Measurements from ENCODE around the gene NUDT14. TPM values are rescaled to one million over a fixed set of nuclear protein-coding genes. Genes with fewer than 3 reads are reported as not detected.
A peak's percentile ranks its signal among the peaks of the same experiment; 100 is the strongest.

The NUDT14 gene
- total RNA-seq, 1 donor from 2014 or later, result 77.4 TPM

DNA sequence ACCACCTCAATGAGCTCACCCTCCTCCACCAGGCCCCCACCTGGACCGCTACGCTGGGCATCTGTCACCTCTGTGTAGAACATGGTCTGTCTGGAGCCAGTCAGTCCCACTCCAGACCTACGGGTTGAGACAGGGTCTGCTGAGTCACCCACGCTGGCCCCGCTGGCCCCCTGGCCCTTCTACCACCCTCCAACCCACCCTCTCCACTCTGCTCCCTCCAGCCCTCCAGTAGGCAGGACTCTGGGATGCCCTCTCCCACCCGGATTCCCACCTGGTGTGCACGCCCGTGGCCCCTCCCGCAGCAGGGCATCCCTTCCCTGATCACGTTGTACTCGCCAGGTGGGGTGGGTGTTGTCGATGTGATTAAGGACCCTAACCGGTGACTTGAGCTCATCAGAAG, 8.0 kb downstream of the NUDT14 start:
- no peak for DNase-seq

- DNase-seq, result no peak
Observed at GRCh38 chr14:105172476-105172875, 8.6 kb downstream of the NUDT14 start.

DNA sequence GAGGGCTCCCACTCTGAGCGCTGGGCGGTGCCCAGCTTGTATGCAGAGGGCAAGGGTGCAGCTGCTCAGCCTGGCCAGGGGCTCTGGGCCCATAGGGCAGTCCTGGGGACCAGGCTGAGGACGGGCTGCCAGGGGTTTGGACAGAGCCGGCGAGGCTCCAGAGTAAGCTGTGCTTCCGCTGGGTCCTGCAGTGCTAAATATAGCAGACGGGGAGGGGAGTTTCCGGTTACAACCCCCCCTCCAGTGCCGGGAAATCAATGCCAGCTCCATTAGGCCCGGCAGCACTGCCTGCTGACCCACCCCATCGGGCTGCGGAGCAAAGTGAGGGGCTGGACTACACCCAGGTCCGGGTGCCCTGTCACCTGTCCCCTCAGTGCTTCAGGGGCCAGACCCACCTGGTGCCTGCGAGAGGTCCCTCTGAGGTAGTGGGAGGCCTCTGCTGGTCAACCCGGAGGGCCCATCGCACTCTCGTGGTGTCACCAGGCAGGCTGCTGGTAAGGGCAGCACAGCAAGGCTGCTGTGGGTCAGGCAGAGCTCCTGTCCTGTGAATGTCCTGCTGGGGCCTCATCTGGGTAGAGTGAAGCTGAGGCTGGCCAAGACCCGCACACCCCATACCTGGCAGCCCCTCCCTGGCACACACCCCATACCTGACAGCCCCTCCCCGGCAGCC, 10.0 kb downstream of the NUDT14 start:
- no peak for DNase-seq

DNA sequence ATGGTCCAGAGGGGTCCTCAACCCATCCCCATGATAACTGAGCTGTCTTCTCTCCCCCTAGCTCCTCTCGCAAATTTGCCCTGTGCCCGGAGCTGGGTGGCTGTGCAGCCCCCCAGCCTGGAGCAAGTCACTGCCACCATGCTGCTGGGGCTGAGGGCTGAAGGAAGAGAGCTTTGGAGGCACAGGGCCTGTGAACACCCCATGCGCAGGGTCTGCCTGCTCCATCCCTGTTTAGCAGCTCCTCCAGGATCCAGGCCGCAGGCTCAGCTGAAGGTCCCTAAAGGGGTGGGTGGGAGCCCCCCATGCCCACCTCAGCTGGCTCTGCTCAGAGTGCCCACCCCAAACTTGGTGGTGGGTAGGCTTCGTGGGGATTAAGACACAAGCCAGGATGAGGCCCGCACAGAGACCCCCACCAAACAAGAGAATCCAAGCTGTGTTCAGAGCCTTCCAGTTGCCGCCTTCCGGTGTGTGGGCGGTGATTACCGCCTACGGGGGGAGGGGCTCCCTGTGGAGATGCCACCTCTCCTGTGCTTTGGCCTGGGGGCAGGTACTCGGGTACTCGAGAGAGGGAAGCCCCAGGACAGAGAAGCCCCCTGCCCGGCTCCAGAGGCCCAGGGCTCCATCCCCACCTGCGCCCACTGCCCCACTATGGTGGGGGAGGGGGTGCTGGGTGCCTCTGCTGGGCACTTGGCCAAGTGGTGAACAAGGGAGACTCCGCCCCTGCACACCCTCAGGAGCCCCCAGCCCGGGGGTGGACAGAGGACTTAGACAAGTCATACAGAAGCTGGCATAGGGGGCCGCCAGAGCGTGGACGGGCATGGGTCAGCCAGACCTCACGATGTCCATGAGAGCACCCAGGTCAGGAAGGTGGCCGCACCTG, 11.1 kb downstream of the NUDT14 start:
- DNase-seq, result no peak

DNA sequence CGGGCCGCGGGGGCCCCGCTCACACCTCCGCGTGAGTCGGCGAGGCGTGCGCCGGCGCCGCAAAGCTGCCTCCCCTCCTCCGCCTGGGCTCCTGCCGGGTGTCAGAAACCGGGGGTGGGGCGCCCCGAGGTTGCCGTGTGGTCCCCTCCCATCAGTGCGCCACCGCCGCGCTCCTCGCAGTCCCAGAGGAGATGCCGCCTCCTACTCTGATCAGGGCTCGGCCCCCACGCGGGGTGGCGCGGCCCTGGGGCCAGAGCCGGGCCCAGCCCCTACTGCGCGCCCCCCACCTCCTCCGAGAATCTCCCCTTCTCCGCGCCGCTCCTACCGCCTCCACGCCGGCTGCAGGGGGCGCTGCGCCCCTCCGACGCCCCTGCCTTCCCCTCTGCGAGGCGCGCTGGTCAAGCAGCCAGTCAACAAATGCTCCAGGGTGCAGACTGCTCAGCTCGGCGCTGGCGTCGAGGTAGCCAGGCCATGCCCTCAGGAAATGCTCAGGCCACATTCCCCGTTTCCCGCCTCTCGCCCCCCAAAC, 12.1 kb downstream of the NUDT14 start:
- peak; percentile 84 for DNase-seq

GRCh38 chr14:105168496-105168978, 12.6 kb downstream of the NUDT14 start, which contains the start of gene JAG2:
Gene JAG2, minus strand, starts transcription at chr14:105168776. Its CDS starts 356 bp downstream, at chr14:105168420.
- peak; percentile 84 for DNase-seq

DNA sequence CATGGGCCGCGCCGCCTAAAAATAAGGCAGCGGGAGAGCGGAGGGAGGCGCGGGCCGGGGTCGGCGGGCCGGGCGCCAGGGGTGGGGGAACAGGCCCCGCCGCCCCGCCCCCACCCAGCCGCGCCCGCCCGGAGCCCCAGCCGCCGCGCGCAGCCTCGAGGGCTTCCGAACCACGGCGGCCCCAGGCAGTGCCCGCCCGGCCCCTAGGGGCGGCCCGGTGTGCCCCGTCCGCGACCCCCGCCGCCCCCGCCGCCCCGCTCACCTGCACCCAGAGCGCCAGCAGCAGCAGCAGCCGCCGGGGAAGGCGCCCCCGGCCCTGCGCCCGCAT, 13.1 kb downstream of the NUDT14 start:
- no peak for DNase-seq

- DNase-seq, result peak; percentile 48
Observed at GRCh38 chr14:105167303-105168092, 13.6 kb downstream of the NUDT14 start.

- no peak for DNase-seq
Observed at GRCh38 chr14:105166571-105167302, 14.4 kb downstream of the NUDT14 start.

DNA sequence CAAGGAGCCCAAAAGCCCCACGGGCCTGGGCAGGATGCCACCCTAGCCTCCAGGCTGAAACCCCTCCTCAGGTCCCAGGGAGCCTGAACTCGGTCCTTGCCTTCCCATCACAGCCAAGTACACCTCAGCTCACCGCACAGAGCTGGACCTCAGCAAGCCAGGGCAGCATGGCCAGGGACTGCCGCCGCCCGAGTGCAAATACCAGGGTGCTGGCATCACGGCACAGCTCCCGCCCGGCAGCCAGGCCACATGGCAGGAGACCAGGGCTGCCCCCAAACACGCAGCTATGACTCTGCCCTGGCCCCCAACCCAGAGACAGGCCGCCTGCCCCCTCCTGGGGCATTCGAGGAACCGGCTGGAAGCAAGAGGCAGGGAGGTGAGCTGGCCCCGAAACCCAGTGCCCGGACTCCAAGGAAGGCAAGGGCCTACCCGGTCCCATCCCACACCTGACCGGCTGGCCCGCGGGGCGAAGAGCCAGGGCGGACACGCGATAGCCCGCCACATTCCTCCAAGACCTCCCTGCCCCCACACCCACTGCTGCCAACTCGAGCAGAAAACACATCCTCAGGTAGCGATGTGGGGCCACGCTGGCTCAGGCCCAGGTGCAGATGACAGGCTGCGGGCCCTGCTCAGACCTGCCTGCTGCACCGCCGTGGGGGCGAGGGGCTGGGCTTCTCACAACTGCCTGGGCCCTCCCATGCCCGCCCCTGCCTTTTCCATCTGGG, 15.2 kb downstream of the NUDT14 start:
- no peak for DNase-seq

- no peak for DNase-seq
Observed at GRCh38 chr14:105165134-105165704, 15.9 kb downstream of the NUDT14 start.

DNA sequence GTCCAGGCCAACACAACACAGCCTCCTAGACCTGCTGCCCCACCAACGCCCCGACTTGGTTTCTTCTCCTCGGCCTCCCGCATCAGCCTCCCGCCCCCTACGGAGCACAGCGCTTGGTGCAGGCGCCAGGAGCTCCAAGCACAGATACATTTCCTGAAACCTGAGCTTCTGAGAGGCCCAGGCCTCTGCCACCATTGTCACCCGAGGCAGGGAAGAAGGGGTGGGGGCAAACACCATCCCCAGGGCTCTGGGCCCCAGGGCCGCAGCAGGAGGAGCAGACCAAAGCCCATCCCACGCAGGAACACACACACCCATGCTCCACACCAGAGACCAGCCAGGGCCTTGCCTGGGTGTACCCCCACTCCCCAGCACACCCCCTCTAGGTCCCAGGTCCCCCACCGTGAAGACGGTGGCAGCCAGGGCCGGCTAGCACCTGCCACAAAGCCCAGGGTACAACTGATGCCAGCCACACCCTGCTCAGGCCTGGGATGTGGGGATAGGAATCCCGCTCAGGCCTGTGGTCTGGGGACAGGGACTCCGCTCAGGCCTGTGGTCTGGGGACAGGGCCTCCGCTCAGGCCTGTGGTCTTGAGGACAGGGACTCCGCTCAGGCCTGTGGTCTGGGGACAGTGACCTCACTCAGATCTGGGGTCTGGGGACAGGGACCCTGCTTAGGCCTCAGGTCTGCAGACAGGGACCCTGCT, 17.9 kb downstream of the NUDT14 start:
- no peak for DNase-seq

DNA sequence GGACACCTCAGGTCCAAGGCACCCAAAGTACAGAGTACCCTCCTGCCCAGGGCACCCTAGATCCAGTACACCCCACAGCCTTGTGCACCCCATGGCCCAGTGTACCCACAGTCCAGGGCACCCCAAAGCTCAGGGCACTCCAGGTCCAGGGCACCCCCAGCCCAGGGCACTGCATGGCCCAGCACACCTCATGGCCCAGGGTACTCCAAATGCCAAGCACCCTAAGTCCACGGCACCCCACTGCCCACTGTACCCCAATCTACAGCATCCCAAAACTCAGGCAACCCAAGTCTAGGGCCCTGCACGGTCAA, 18.5 kb downstream of the NUDT14 start:
- DNase-seq, result no peak

DNA sequence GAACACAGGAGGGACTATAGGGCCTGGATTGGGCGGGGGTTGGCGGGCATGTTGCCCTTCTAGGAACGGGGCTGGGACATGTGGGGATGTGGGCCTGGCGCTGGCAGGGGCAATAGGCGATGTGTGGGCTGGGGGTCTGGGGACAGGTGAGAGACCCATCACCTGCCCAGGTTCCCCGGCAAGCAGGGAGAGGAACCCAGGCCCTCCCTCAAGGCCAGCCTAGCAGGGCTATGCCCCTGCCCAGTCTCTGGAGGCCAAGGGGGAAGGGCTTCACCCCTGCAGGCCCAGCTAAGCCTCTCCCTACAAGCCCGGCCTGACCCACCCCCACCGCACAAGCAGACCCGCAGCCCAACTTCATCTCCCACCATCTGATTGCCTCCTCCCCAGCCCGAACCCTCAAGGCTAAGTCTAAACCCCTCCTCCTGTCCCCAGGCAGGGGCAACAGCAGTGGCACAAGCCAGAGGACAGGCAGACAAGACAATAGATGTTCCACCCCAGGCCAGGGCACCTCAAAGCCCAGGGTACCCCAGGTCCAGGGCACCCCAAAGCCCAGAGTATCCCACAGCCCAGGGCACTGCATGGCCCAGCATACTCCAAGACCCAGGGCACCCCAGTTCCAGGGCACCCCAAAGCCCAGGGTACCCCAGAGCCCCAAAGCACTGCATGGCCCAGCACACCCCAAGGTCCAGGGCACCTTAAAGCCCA, 19.0 kb downstream of the NUDT14 start:
- DNase-seq, result no peak

DNA sequence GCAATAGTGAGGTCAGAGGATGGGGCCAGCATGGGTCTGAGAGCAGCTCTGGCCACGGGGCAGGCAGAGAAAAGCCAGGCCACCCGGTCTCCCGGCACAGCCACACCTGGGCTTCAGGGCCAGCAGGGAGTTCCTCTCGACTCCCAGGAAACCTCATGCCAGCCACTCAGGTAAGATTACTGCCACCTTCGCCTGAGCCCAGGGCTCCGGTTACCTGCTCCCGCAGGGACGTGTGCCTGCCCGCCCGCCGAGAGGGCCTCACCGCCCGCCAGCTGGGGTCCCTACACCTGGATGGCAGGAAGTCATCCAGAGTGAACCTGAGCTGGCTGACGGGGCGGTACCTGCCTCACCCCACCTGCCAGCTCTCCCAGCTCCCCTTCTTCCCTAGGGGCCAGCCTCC, 19.8 kb downstream of the NUDT14 start:
- no peak for DNase-seq

DNA sequence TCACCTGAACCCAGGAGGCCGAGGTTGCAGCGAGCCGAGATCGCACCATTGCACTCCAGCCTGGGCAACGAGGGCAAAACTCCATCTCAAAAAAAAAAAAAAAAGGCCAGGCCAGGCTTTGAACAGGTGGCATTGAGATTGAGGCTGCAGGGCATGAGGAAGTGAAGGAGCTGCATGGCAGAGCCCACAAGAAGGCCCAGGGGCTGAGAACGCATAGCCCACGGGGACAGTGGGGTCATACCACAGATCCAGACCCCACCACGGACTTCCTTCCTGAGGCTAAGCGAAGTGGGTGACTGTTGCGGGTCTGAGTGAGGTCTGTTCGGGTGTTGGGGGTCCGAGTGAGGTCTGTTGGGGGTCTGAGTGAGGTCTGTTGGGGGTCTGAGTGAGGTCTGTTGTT, 20.3 kb downstream of the NUDT14 start:
- DNase-seq, result no peak

DNA sequence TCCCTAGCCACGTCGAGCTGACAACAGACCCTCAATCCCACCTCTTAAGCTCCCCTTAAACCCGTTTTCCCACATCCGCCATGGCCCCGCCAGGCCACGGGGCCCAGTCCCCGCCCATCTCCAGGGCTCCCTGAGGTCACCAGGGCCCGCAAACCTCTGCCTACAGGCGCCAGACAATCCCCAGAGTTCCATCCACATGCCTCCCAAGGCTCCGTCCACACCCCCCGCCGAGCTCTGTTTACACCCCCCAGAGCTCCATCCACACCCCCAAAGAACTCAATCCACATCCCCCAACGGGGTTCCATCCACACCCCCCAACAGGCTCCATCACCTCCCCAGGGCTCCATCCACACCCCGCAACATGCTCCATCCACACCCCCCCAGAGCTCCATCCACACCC, 21.8 kb downstream of the NUDT14 start:
- no peak for DNase-seq

DNA sequence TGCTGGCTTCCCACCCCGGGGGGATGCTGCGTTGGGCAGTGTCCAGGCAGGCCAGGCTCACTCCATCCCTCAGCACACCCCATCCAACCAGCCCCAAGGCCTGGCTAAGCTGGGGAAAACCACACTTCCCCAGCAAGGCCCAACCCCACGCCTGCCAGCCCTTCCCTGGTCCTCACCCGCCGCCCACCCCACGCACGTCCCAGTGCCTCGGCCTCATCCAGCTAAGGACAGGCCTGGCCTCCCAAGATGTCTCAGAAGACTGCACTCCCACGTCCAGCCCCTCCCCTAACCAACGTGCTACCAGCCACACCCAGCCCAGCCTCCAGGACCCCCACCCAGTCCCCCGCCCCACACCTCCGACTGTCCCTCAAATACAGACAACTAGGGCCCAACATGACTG, 22.3 kb downstream of the NUDT14 start:
- no peak for DNase-seq

- DNase-seq, result no peak
Observed at GRCh38 chr14:105157872-105158271, 23.2 kb downstream of the NUDT14 start.

Data from dermis blood vessel endothelial cell (primary cell).